IMR-90 (cell line): ENCODE results near the gene IL18R1. TPM values are rescaled to one million over a fixed set of nuclear protein-coding genes. Genes with fewer than 3 reads are reported as not detected.
"Not testable (repeated sequence)": the region's sequence is repeated elsewhere in the genome, so short reads cannot be mapped to it uniquely, and the experiment has no call there.

Experiments
- ATAC-seq: fragments of 200-7000 bp; cut with Tn5 transposase; 2 replicates; pipeline ENCODE4 v1.9.1; 2020; ENCODE audit warnings: low read depth, mild to moderate bottlenecking, moderate library complexity
- BruUV-seq: library from RNA; stranded (reverse); fragments of 400-500 nt; replicated peaks from 2 replicates; lab custom pipeline; 2021; lab: Mats Ljungman, UMichigan
- CTCF ChIA-PET: fragments of 300-600 bp; formaldehyde crosslinking; extraction: SDS; loops from one replicate; lab custom pipeline; 2021; ENCODE audit warnings: antibody characterized with exemption; lab: Yijun Ruan, JAX
- POLR2A ChIA-PET: fragments of 300-600 bp; sonication (Branson Sonifier 250); formaldehyde crosslinking; loops from one replicate; lab custom pipeline; 2022; ENCODE audit warnings: antibody characterized with exemption; ENCODE audit not compliant: unreplicated experiment; lab: Charles Lee
- DNase-seq: peaks from one replicate; pipeline ENCODE4 v3.0.0; 2013
- H2AFZ ChIP-seq: replicated peaks from 2 replicates; pipeline ENCODE3; 2013; ENCODE audit warnings: low read length, mild to moderate bottlenecking; ENCODE audit not compliant: poor library complexity
- H2AK5ac ChIP-seq: 2 replicates; pipeline ENCODE4 v1.6.1; 2013; ENCODE audit warnings: low read depth, low read length, inconsistent platforms
- H2AK9ac ChIP-seq: replicated peaks from 2 replicates; pipeline ENCODE3; 2013; ENCODE audit warnings: mild to moderate bottlenecking, low read depth, low read length, moderate library complexity; ENCODE audit not compliant: poor library complexity
- H2BK120ac ChIP-seq: 2 replicates; pipeline ENCODE4 v1.6.1; 2013; ENCODE audit warnings: low read depth, low read length, inconsistent platforms
- H2BK15ac ChIP-seq: 3 replicates; pipeline ENCODE4 v1.6.1; 2013; ENCODE audit warnings: low read depth, low read length, inconsistent platforms
- H2BK20ac ChIP-seq: 2 replicates; pipeline ENCODE4 v1.6.1; 2013; ENCODE audit warnings: low read depth, mild to moderate bottlenecking, inconsistent platforms, low read length, moderate library complexity
- H2BK5ac ChIP-seq: 2 replicates; pipeline ENCODE4 v1.6.1; 2013; ENCODE audit warnings: mild to moderate bottlenecking, low read depth, low read length, inconsistent platforms; ENCODE audit not compliant: poor library complexity, severe bottlenecking
- H3K14ac ChIP-seq: replicated peaks from 2 replicates; pipeline ENCODE4 v1.6.1; 2013; ENCODE audit warnings: low read depth, low read length, inconsistent platforms
- H3K18ac ChIP-seq: 2 replicates; pipeline ENCODE4 v1.6.1; 2013; ENCODE audit warnings: low read depth, low read length, control low read depth
- H3K23ac ChIP-seq: 2 replicates; pipeline ENCODE4 v1.6.1; 2013; ENCODE audit warnings: low read depth, low read length, inconsistent platforms
- H3K27ac ChIP-seq: 2 replicates; pipeline ENCODE4 v1.5.1; 2013; ENCODE audit warnings: mild to moderate bottlenecking, control low read depth, low read length; ENCODE audit not compliant: insufficient read depth
- H3K27me3 ChIP-seq: 2 replicates; pipeline ENCODE4 v1.6.1; 2013; ENCODE audit warnings: low read length; ENCODE audit not compliant: control insufficient read depth, insufficient read depth
- H3K36me3 ChIP-seq: 2 replicates; pipeline ENCODE4 v1.6.1; 2013; ENCODE audit warnings: low read length, mixed read lengths; ENCODE audit not compliant: control insufficient read depth, insufficient read depth
- H3K4ac ChIP-seq: 2 replicates; pipeline ENCODE4 v1.6.1; 2013; ENCODE audit warnings: low read depth, low read length, inconsistent platforms
- H3K4me1 ChIP-seq: 2 replicates; pipeline ENCODE4 v1.6.1; 2013; ENCODE audit warnings: low read length, mixed read lengths; ENCODE audit not compliant: control insufficient read depth, insufficient read depth
- H3K4me2 ChIP-seq: 2 replicates; pipeline ENCODE4 v1.6.1; 2013; ENCODE audit warnings: low read depth, mild to moderate bottlenecking, control low read depth, low read length, moderate library complexity
- H3K4me3 ChIP-seq: 2 replicates; pipeline ENCODE4 v1.5.1; 2013; ENCODE audit warnings: low read depth, mild to moderate bottlenecking, control low read depth, low read length, moderate library complexity; ENCODE audit not compliant: insufficient read depth
- H3K56ac ChIP-seq: 2 replicates; pipeline ENCODE4 v1.6.1; 2013; ENCODE audit warnings: low read length, inconsistent platforms; ENCODE audit not compliant: insufficient read depth; ENCODE audit errors: extremely low read depth
- H3K79me1 ChIP-seq, 2 experiments: 2 replicates each; pipeline ENCODE4 v1.6.1; 2013; ENCODE audit warnings: low read length in 2 of 2, inconsistent platforms in 1 of 2, low read depth in 1 of 2
- H3K9ac ChIP-seq: 2 replicates; pipeline ENCODE4 v1.6.1; 2013; ENCODE audit warnings: low read depth, low read length, control low read depth
- H3K9me1 ChIP-seq: 2 replicates; pipeline ENCODE4 v1.6.1; 2013; ENCODE audit warnings: low read length, inconsistent platforms; ENCODE audit not compliant: insufficient read depth
- H3K9me3 ChIP-seq: 2 replicates; pipeline ENCODE4 v1.6.1; 2013; ENCODE audit warnings: low read length; ENCODE audit not compliant: control insufficient read depth, insufficient read depth
- H4K20me1 ChIP-seq: 2 replicates; pipeline ENCODE4 v1.6.1; 2013; ENCODE audit warnings: low read length, inconsistent platforms; ENCODE audit not compliant: insufficient read depth
- H4K5ac ChIP-seq: 2 replicates; pipeline ENCODE4 v1.6.1; 2013; ENCODE audit warnings: mild to moderate bottlenecking, low read depth, low read length, control low read depth
- H4K8ac ChIP-seq, 2 experiments: 2 replicates each; pipeline ENCODE4 v1.6.1; 2013; ENCODE audit warnings: low read depth in 2 of 2, low read length in 2 of 2, control low read depth in 1 of 2, inconsistent platforms in 1 of 2
- H4K91ac ChIP-seq: 2 replicates; pipeline ENCODE4 v1.6.1; 2013; ENCODE audit warnings: low read depth, low read length, inconsistent platforms; ENCODE audit not compliant: insufficient read depth
- WGBS, 2 experiments: methylation state at CpG; one replicate each; pipeline versions ENCODE4 v1.1.5 to v1.1.7; 2013; ENCODE audit warnings: missing lambda C conversion rate in 2 of 2; ENCODE audit not compliant: insufficient read length in 1 of 2; ENCODE audit errors: extremely low coverage in 2 of 2; 5-methylcytosine and 5-hydroxymethylcytosine counted together
- dilution Hi-C: fragments of 300-500 bp; cut with HindIII; formaldehyde crosslinking; loops from one replicate; pipeline ENCODE4 v1.14.3; 2018; ENCODE audit warnings: low sequenced_read_pairs; ENCODE audit not compliant: unreplicated experiment
- in situ Hi-C: fragments of 300-500 bp; cut with MboI; formaldehyde crosslinking; loops from 3 replicates; pipeline ENCODE4 v1.14.3; 2019; ENCODE audit warnings: low sequenced_read_pairs, inconsistent platforms, mixed read lengths
- intact Hi-C: fragments of 100-400 bp; cut with micrococcal nuclease; formaldehyde crosslinking; loops from 2 replicates; pipeline ENCODE4 v1.10.0; 2022
- polyA plus RNA-seq, 3 experiments: library from polyadenylated mRNA; depleted of rRNA; stranded (reverse); fragments of >200 nt; gene quantifications; 2 replicates each; pipeline ENCODE4 v1.2.3, GENCODE V29; 2012; ENCODE audit warnings: low replicate concordance in 1 of 3
- total RNA-seq: library from RNA; depleted of rRNA; stranded (reverse); fragments of >200 nt; gene quantifications from 2 replicates; pipeline ENCODE4 v1.2.3, GENCODE V29; 2012

The IL18R1 gene
- total and polyA plus RNA-seq, 2 of the 4 experiments (the other 2 are of a cell fraction): 0.18 to 0.24 TPM

DNA sequence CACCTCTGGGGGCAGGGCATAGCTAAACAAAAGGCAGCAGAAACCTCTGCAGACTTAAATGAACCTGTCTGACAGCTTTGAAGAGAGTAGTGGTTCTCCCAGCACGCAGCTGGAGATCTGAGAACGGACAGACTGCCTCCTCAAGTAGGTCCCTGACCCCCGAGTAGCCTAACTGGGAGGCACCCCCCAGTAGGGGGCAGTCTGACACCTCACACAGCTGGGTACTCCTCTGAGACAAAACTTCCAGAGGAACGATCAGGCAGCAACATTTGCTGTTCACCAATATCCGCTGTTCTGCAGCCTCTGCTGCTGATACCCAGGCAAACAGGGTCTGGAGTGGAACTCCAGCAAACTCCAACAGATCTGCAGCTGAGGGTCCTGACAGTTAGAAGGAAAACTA is 30.7 kb upstream of the IL18R1 start:
- H3K9me3 ChIP-seq, H3K9ac ChIP-seq, H3K79me1 ChIP-seq, H3K27me3 ChIP-seq, H3K9me1 ChIP-seq, CTCF ChIA-PET, H3K18ac ChIP-seq, H2AK9ac ChIP-seq, ATAC-seq, H4K8ac ChIP-seq, H3K4me2 ChIP-seq, H3K4me3 ChIP-seq, H4K91ac ChIP-seq, H3K4me1 ChIP-seq, POLR2A ChIA-PET, dilution Hi-C loops, H3K56ac ChIP-seq, H3K36me3 ChIP-seq, DNase-seq, intact Hi-C loops, H2BK120ac ChIP-seq, H3K14ac ChIP-seq, H2BK20ac ChIP-seq, H2AFZ ChIP-seq, BruUV-seq, H4K5ac ChIP-seq, H3K27ac ChIP-seq, H4K20me1 ChIP-seq, H3K23ac ChIP-seq, in situ Hi-C loops, H2AK5ac ChIP-seq, H2BK15ac ChIP-seq, H3K4ac ChIP-seq, H2BK5ac ChIP-seq: not testable (repeated sequence)
- no CpG with 5 or more reads among the region's 5 CpGs for WGBS, 2 experiments
